Activated gamma-delta T cell (primary cell): Measurements from ENCODE around the gene CRB2.

Source experiments
- DNase-seq: peaks from one replicate; lab custom pipeline; 2025; lab: John Stamatoyannopoulos, UW

CRB2 gene

GRCh38 chr9:123364241-123364824, 8.3 kb downstream of the CRB2 start:
- DNase-seq: no peak

- DNase-seq: no peak
Observed at GRCh38 chr9:123365287-123365880, 9.4 kb downstream of the CRB2 start.

GRCh38 chr9:123365881-123366528, 10.0 kb downstream of the CRB2 start:
- no peak for DNase-seq

- no peak for DNase-seq
Observed at GRCh38 chr9:123368023-123368422, 12.0 kb downstream of the CRB2 start.

DNA sequence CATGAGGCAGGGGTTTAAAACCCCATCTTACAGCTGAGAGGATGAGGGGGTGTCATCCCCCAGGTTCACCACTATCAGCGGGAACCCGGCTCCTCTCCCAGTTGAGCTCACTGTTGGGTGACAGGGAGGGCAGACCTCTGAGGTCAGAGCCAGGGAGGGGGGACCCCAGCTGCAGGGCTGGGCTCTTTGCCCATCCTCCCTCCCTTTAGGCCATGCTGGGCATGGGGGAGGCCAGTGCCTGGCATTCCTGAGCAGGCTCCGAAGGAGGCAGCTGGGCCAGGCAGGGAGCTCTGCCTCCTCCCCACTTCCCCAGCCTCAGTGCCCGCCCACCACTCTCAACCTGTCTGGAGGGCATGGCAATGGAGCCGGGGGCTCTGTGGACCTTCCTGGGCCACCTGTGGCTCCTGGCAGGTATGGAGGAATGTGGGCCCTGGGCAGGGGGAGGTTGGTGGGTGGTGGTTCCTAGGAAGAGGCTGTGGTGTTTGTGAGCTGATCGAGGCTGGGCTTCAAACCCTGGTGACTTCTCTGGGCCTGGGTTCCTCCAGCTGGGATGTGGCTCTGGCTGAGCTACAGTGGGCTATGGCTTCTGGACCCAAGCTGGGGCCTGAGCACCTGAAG, 12.6 kb downstream of the CRB2 start:
- no peak for DNase-seq

DNA sequence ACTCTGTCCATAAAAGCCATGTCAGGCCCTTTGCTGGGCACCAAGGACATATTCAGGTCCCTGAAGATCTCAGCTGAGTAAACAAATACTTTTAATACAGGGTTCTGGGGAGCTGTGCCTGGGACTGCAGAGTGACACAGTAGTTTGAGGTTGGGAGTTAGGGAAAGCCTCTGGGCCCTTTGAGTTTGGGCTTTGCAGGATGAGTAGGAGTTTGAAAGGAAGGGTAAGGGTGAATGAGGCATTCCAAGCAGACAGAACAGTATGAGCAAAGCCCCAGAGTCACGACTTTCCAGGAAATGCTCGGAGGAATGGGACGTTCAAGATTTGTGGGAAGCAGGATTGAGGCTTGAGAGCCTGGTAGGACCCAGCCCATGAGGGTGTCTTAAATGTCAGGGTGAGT, 13.3 kb downstream of the CRB2 start:
- DNase-seq: no peak

DNA sequence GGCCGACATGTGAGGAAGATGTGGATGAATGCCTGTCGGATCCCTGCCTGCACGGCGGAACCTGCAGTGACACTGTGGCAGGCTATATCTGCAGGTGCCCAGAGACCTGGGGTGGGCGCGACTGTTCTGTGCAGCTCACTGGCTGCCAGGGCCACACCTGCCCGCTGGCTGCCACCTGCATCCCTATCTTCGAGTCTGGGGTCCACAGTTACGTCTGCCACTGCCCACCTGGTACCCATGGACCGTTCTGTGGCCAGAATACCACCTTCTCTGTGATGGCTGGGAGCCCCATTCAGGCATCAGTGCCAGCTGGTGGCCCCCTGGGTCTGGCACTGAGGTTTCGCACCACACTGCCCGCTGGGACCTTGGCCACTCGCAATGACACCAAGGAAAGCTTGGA, 14.1 kb downstream of the CRB2 start:
- DNase-seq: no peak

- no peak for DNase-seq
Observed at GRCh38 chr9:123370526-123371227, 14.7 kb downstream of the CRB2 start.

GRCh38 chr9:123371228-123371584, 15.2 kb downstream of the CRB2 start:
- no peak for DNase-seq

- DNase-seq: no peak
Observed at GRCh38 chr9:123371805-123372590, 16.0 kb downstream of the CRB2 start.

DNA sequence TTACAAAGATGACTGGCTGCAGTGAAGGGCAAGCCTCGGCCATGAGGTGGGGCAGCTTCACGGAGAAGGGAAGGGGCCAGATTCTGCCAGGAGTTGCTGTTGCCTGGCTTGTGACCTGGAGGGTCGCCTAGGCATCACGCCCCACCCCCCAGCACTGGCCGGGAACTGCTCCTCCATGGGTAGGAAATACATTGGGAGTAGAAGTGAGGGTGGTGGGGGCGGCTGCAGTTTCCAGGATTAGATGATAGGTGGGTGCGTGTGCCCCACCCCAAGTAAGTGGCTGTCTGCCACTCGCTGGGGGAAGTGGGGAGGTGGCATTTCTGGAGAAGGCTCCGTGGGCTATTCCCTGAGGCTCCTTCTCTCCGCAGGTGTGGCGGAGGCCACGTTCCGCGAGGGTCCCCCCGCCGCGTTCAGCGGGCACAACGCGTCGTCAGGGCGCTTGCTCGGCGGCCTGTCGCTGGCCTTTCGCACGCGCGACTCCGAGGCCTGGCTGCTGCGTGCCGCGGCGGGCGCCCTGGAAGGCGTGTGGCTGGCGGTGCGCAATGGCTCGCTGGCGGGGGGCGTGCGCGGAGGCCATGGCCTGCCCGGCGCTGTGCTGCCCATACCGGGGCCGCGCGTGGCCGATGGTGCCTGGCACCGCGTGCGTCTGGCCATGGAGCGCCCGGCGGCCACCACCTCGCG, 16.9 kb downstream of the CRB2 start:
- no peak for DNase-seq

- no peak for DNase-seq
Observed at GRCh38 chr9:123373447-123373923, 17.5 kb downstream of the CRB2 start.

GRCh38 chr9:123373946-123374345, 17.9 kb downstream of the CRB2 start:
- no peak for DNase-seq

- DNase-seq: no peak
Observed at GRCh38 chr9:123375469-123376132, 19.6 kb downstream of the CRB2 start.

DNA sequence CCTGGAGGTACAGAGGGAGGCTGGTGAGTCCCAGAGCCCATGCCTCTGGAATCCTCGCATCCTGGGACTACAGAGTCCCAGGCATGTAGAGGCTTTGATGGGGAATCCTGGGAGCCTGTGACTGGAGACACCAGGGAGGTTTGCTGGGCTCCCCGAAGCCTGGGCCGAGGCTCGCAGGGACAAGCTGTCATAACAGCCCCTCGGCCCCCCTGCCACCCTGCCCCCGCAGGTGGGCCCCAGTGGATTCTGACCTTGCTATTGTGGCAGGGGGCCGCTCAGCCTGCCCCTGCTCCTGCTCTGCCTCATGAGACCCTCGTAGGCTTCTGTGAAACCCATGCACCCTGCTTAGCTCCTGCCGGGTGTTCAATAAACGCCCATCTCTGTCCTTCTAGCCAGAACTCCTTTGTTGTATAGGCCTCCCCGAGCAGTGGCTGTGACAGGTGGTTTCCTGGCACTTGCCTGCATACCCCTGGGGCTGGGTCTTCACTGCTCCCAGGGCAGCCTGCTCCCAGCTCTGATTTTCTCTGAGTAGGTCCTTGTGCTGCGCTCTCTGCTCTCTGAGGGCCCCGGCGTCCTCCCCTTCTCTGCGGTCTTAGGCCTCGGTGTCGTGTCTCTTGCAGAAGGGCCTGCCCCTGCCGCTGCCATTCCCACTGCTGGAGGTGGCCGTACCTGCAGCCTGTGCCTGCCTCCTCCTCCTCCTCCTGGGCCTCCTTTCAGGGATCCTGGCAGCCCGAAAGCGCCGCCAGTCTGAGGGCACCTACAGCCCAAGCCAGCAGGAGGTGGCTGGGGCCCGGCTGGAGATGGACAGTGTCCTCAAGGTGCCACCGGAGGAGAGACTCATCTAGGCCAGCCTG, 20.4 kb downstream of the CRB2 start:
- no peak for DNase-seq

GRCh38 chr9:123377211-123377971, 21.4 kb downstream of the CRB2 start:
- no peak for DNase-seq

DNA sequence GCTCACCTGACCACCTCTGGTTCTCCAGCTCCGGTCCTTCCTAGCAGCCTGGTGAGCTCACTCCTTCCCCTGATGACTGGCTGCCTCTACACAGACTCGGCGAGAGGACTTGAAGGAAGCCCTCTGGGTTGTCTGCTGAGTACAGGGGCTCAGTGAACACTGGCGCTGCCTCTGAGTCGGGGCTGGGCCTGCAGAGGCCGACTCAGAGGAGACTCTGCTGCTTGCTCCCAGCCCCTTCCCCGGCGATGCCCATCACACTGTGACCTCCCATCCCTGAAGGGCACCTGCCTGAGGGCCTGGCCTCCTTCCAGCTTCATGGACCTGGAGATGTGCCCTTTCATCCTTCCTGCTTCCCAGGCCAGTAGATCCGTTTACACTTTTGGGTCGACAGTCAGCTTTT, 22.0 kb downstream of the CRB2 start:
- DNase-seq: no peak

GRCh38 chr9:123378956-123379660, 23.1 kb downstream of the CRB2 start:
- DNase-seq: no peak
